Mucosa of descending colon (tissue), 3 donors: ENCODE data around the gene SYT9. TPM values are rescaled to one million over a fixed set of nuclear protein-coding genes. Genes with fewer than 3 reads are reported as not detected.

Experiments
- ATAC-seq: fragments of 200-7000 bp; cut with Tn5 transposase; one replicate; pipeline ENCODE4 v1.9.1; 2020; ENCODE audit warnings: mild to moderate bottlenecking, moderate library complexity
- DNase-seq, 3 donors: peaks; one replicate each; pipeline ENCODE4 v3.0.0-alpha.2; 2020
- H3K36me3 ChIP-seq: fragments of 200-600 bp; one replicate; pipeline ENCODE4 v1.8.0; 2021; ENCODE audit warnings: low read depth, mild to moderate bottlenecking
- H3K4me1 ChIP-seq: fragments of 200-600 bp; one replicate; pipeline ENCODE4 v1.8.0; 2021; ENCODE audit warnings: low read depth, mild to moderate bottlenecking
- H3K4me3 ChIP-seq: fragments of 200-600 bp; one replicate; pipeline ENCODE4 v1.8.0; 2021; ENCODE audit warnings: mild to moderate bottlenecking
- H3K9me3 ChIP-seq: fragments of 200-600 bp; one replicate; pipeline ENCODE4 v1.8.0; 2021; ENCODE audit warnings: mild to moderate bottlenecking
- CTCF ChIP-seq: fragments of 200-600 bp; IDR thresholded peaks from one replicate; pipeline ENCODE4 v1.8.0; 2022; ENCODE audit warnings: antibody characterized with exemption, mild to moderate bottlenecking
- intact Hi-C, 2 donors: fragments of 100-400 bp; cut with DNase I in 1 of 2; cut with micrococcal nuclease in 1 of 2; formaldehyde crosslinking; loops; one replicate each; pipeline versions ENCODE4 v1.11.0 to v1.11.1; 2022; cut with DNase I, micrococcal nuclease
- total RNA-seq, 3 donors: library from RNA; stranded (reverse); fragmentation: NEBNext Ultra II Directional in 2 of 3; extraction: Animal tissue kit (Norgen Biotek cat#: 25700) in 2 of 3; gene quantifications; one replicate each; pipeline versions ENCODE4 v1.2.1 to v1.2.4, GENCODE V29; 2021 to 2023
- donor health status: DM: no; HTN: no; CAD: no; lungs with moderate emphysema.
- donor health status: DM: no; HTN: no; CAD: no.
- donor health status: DM: no; HTN: yes; CAD: no.

Gene SYT9
- total RNA-seq, 3 donors from 2014 or later: 0.12 to 0.57 (median 0.14) TPM

GRCh38 chr11:7220636-7221035, 31.1 kb upstream of the SYT9 start:
- Histone ChIP-seq H3K36me3 (no peaks in the 10 kb centered on the region), H3K4me3 (no peak overlapping the region), H3K9me3 (no peaks in the 10 kb centered on the region), H3K4me1 (no peaks in the 10 kb centered on the region)
- intact Hi-C loops: no loop called here
- ATAC-seq: no peak
- TF ChIP-seq CTCF: no peak
- no peak for DNase-seq

DNA sequence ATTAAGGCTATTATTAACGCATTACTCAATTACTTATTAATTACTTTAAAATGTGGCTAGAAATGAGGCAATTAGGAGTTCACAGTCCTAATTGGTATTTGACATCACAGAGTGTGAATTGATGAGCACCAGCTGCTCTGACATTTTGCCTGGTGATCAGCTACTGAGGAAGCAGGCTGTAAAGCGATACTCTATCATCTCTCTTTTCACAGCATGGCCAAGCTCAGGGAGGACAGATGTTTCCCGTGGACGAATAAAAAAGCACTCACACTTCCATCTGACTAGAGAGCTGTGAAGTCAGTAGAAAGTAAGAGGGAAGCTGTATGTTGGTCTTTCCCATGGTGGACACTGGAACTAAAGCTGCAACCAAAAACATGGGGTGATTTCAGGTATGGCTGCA, 29.1 kb upstream of the SYT9 start:
- no peaks in the 10 kb centered on the region for H3K4me1 ChIP-seq
- no peak for ATAC-seq
- no peaks in the 10 kb centered on the region for H3K9me3 ChIP-seq
- TF ChIP-seq CTCF: no peak
- DNase-seq: no peak
- H3K4me3 ChIP-seq: no peak overlapping the region
- intact Hi-C loops: no loop called here
- no peaks in the 10 kb centered on the region for H3K36me3 ChIP-seq

- H3K9me3 ChIP-seq: no peaks in the 10 kb centered on the region
- no peak overlapping the region for H3K4me3 ChIP-seq
- H3K36me3 ChIP-seq: no peaks in the 10 kb centered on the region
- intact Hi-C loops: no loop called here
- no peaks in the 10 kb centered on the region for H3K4me1 ChIP-seq
- ATAC-seq (no peak), DNase-seq (no peak)
- no peak for TF ChIP-seq CTCF
These were observed 11.8 kb upstream of the SYT9 start for GRCh38 chr11:7239877-7240276.

GRCh38 chr11:7245341-7245740, 6.4 kb upstream of the SYT9 start:
- DNase-seq: no peak
- Histone ChIP-seq H3K9me3 (no peaks in the 10 kb centered on the region), H3K36me3 (no peaks in the 10 kb centered on the region), H3K4me1 (no peaks in the 10 kb centered on the region), H3K4me3 (no peak overlapping the region)
- intact Hi-C loops: no loop called here
- ATAC-seq: no peak
- TF ChIP-seq CTCF: no peak

- intact Hi-C loops: no loop called here
- Histone ChIP-seq H3K4me1 (no peaks in the 10 kb centered on the region), H3K4me3 (no peak overlapping the region), H3K36me3 (no peaks in the 10 kb centered on the region), H3K9me3 (no peaks in the 10 kb centered on the region)
- no peak for TF ChIP-seq CTCF
- DNase-seq: no peak
- no peak for ATAC-seq
These were observed 5.5 kb upstream of the SYT9 start for GRCh38 chr11:7246179-7246578.

DNA sequence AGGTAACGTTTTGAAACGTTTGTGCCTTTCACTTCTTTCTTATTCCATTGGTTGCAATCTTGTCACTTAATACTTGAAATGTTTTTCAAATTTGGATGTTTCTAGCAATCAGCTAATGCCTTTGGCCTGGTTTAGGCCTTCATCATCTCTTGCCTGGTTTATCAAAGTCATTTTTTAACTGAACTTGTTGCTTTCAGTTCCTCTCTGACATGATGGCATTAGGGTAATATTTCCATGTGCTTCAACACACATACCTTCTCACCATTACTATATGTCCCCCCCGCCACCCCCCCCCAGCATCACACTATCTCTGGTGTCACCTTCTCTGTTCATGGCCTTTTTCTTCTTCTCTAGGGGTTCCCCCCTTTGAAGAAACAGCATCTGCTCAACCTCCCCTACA, 1.5 kb upstream of the SYT9 start:
- ATAC-seq: no peak
- no peak for DNase-seq
- H3K4me1 ChIP-seq: peaks cover 9% of the 10 kb centered on the region
- H3K36me3 ChIP-seq: no peaks in the 10 kb centered on the region
- no peak overlapping the region for H3K4me3 ChIP-seq
- H3K9me3 ChIP-seq: no peaks in the 10 kb centered on the region
- TF ChIP-seq CTCF: no peak
- intact Hi-C loops: no loop called here
